ENCODE measurements around the gene CA5B. TPM values are rescaled to one million over a fixed set of nuclear protein-coding genes. Genes with fewer than 3 reads are reported as not detected.

The CA5B gene
- total and polyA plus RNA-seq, 2 of the 8 experiments (the other 6 are each of a cell fraction or from before 2014, with no cell fraction given): 3.3 to 8.6 TPM

DNA sequence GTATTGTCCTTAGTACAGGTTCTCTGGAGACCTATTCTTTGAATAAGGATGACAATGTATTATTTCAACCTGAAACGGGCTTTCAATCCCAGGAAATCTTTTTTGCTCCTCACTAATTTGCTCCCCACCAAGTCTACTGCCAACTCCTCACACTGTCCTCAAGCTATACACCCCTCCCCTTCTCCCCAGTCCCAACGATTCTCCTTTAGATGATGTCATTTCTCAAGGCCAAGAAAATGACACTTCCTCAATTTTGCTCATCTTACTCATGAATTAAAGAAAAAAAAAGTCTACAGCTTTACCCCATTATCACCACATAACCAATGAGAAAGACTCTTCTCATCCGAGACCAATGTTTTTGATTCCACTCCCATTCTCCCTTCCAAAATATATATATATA lies 96.0 kb downstream of the CA5B start:
- Histone ChIP-seq H3K4me3 (ENCODE audit: extremely low read depth in 1 of 4, insufficient read depth in 2 of 4, low read depth in 3 of 4, low read length in 4 of 4) (no peak overlapping the region), H3K23me2 (ENCODE audit: low read depth, low read length) (no peaks in the 10 kb centered on the region), H3K27ac (ENCODE audit: low read depth, low read length) (no peak overlapping the region), H2BK120ac (replicated peaks; ENCODE audit: low read depth, low read length) (no peak overlapping the region), H2BK12ac (ENCODE audit: low read depth, low read length) (no peak overlapping the region), H3K79me2 (ENCODE audit: control insufficient read depth in 1 of 2, insufficient read depth in 2 of 2, low read length in 2 of 2) (peaks cover 0 to 47% of the 10 kb centered on the region in 2 experiments; a peak in 2 of 4 replicates), H3K56ac (replicated peaks; ENCODE audit: insufficient read length, low read depth, low read length) (no peak overlapping the region), H4K8ac (ENCODE audit: extremely low read depth, insufficient read depth, low read length) (no peak overlapping the region), H3K23ac (ENCODE audit: insufficient read length) (no peak overlapping the region), H2BK20ac (ENCODE audit: low read length) (no peak overlapping the region), H3K36me3 (ENCODE audit: control insufficient read depth in 2 of 4, insufficient read depth in 4 of 4, low read length in 3 of 4) (peaks cover 0 to 67% (median 3%) of the 10 kb centered on the region in 4 experiments; a peak in 3 of 8 replicates), H2BK5ac (ENCODE audit: low read depth, low read length) (no peak overlapping the region), H2BK15ac (ENCODE audit: low read length) (no peak overlapping the region), H3K4me1 (replicated peaks in 1 of 4; ENCODE audit: control insufficient read depth in 3 of 4, insufficient read depth in 4 of 4, low read length in 3 of 4) (peaks cover 0 to 2% (median 0%) of the 10 kb centered on the region in 4 experiments; a peak in 2 of 7 replicates), H2AK5ac (ENCODE audit: low read depth, low read length) (no peak overlapping the region), H3K4ac (replicated peaks; ENCODE audit: insufficient read length, low read depth, low read length) (no peak overlapping the region), H2AFZ (ENCODE audit: low read length) (no peak overlapping the region), H3K27me3 (replicated peaks in 1 of 4; ENCODE audit: control insufficient read depth in 3 of 4, extremely low read depth in 1 of 4, insufficient read depth in 3 of 4, low read length in 3 of 4) (no peaks in the 10 kb centered on the region), H3K79me1 (ENCODE audit: low read depth, low read length) (no peaks in the 10 kb centered on the region), H3K9ac (replicated peaks in 1 of 4; ENCODE audit: extremely low read depth in 1 of 4, low read depth in 3 of 4, low read length in 3 of 4) (no peak overlapping the region), H3K4me2 (ENCODE audit: insufficient read depth in 1 of 2, low read depth in 2 of 2, low read length in 2 of 2) (no peak overlapping the region), H4K91ac (replicated peaks; ENCODE audit: insufficient read length, low read length) (no peak overlapping the region), H3K9me3 (ENCODE audit: insufficient read depth in 2 of 2, low read depth in 1 of 2, low read length in 1 of 2) (no peaks in the 10 kb centered on the region), H4K20me1 (replicated peaks in 1 of 2; ENCODE audit: control insufficient read depth in 1 of 2, insufficient read depth in 2 of 2, low read length in 2 of 2) (peaks cover 0 to 2% of the 10 kb centered on the region in 2 experiments), H3K18ac (ENCODE audit: extremely low read depth, low read length) (no peak overlapping the region), H4K5ac (ENCODE audit: insufficient read length, low read depth, low read length) (no peak overlapping the region), H3K14ac (ENCODE audit: insufficient read length) (no peak overlapping the region)
- no peak for TF ChIP-seq SIRT6 (IDR thresholded peaks at IDR 0.05; ENCODE audit: low read length)
- TF ChIP-seq CHD2 (IDR thresholded peaks at IDR 0.05; ENCODE audit: low read length): no peak
- TF ChIP-seq, protein P1, sequence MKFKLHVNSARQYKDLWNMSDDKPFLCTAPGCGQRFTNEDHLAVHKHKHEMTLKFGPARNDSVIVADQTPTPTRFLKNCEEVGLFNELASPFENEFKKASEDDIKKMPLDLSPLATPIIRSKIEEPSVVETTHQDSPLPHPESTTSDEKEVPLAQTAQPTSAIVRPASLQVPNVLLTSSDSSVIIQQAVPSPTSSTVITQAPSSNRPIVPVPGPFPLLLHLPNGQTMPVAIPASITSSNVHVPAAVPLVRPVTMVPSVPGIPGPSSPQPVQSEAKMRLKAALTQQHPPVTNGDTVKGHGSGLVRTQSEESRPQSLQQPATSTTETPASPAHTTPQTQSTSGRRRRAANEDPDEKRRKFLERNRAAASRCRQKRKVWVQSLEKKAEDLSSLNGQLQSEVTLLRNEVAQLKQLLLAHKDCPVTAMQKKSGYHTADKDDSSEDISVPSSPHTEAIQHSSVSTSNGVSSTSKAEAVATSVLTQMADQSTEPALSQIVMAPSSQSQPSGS (IDR thresholded peaks at IDR 0.05; ENCODE audit: low read length): no peak
- TF ChIP-seq PHF8 (conservative IDR thresholded peaks at IDR 0.05; ENCODE audit: low read depth, low read length): no peak
- TF ChIP-seq SIX5 (IDR thresholded peaks at IDR 0.05; ENCODE audit: low read depth, low read length): no peak
- no peak for TF ChIP-seq SRF (IDR thresholded peaks at IDR 0.05; ENCODE audit: low read depth, low read length)
- no peak for TF ChIP-seq CTBP2 (IDR thresholded peaks at IDR 0.05; ENCODE audit: borderline replicate concordance, insufficient read depth, insufficient read length, low read length)
- no peak for TF ChIP-seq TCF12 (IDR thresholded peaks at IDR 0.05; ENCODE audit: low read depth, low read length)
- TF ChIP-seq KDM4A (IDR thresholded peaks at IDR 0.05; ENCODE audit: low read depth, low read length, severe bottlenecking): no peak
- WGBS, 2 experiments (ENCODE audit: extremely low coverage in 1 of 2, insufficient coverage in 1 of 2, insufficient read length in 1 of 2, insufficient replicate concordance in 2 of 2, low coverage in 1 of 2, low lambda C conversion rate in 2 of 2, missing lambda C conversion rate in 1 of 2): 65% methylated on average over 3 of the region's 3 CpGs; no CpG with 5 or more reads in 1 of the 2 experiments
- no peak for FAIRE-seq
- CTCF ChIA-PET (ENCODE audit: partially characterized antibody): no interaction called here
- POLR2A ChIA-PET (ENCODE audit: partially characterized antibody): no interaction called here
- no peak for DNase-seq (ENCODE audit: low read depth in 1 of 2, low spot score in 2 of 2)
